ENCODE measurements around the gene KCNH8.

KCNH8 gene

GRCh38 chr3:19165654-19166053 lies 17.3 kb downstream of the KCNH8 start:
- DNase-seq (ENCODE audit: extremely low spot score): no peak
- CTCF ChIA-PET: interaction anchor here (1.0 to 1.7 kb wide), 3 partner anchors 9 to 18 kb away, joined by 3 read pairs; no protein-coding TSS in a partner anchor
- no peak for TF ChIP-seq CTCF (IDR thresholded peaks at IDR 0.05; ENCODE audit: control extremely low read depth, extremely low read depth, low read depth, missing control alignments)
- POLR2A ChIA-PET: no interaction called here

DNA sequence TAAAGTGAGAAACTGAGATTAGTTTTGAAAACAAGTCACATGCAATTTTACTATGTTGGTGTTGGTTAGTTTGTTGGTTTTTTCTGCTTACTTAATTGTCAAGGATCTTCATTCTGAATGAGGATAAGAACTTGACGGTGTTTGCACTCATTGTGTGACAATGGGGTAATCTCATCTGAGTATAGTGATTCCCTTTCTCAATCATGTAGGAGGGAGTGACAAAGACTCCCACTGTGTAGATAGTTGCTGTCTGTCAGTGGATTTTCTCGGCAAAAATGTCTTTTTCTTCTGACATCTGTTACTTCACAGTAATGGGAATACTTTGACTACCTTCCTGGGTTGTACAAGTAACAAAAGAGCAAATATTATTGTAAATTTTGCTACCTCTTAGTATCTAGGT lies 23.5 kb downstream of the KCNH8 start:
- CTCF ChIA-PET: no interaction called here
- POLR2A ChIA-PET: no interaction called here
- no peak for TF ChIP-seq CTCF (IDR thresholded peaks at IDR 0.05; ENCODE audit: control extremely low read depth, extremely low read depth, low read depth, missing control alignments)
- no peak for DNase-seq (ENCODE audit: extremely low spot score)

GRCh38 chr3:19173945-19174344 lies 25.6 kb downstream of the KCNH8 start:
- ChIA-PET POLR2A (no interaction called here), CTCF (no interaction called here)
- DNase-seq (ENCODE audit: extremely low spot score): no peak
- TF ChIP-seq CTCF (IDR thresholded peaks at IDR 0.05; ENCODE audit: control extremely low read depth, extremely low read depth, low read depth, missing control alignments): no peak

DNA sequence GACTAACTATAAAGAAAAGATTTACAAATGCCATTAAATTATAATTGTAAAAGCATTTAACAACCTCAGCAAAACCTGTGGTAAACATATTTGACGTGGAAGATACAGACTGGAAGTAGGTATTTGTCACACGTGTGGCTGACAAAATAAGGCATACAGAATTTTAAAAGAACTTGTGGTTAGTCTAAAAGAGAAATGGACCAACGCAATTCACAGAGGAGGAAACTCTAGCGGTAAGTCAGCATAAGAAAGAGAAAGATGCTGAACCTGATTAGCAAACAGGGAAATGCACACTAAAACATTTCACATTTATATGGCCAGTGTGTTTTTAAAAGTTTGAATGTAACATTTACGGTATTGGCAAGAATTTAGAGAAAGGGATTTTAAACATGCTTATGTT lies 35.3 kb downstream of the KCNH8 start:
- POLR2A ChIA-PET: no interaction called here
- CTCF ChIA-PET: no interaction called here
- no peak for TF ChIP-seq CTCF (IDR thresholded peaks at IDR 0.05; ENCODE audit: control extremely low read depth, extremely low read depth, low read depth, missing control alignments)
- no peak for DNase-seq (ENCODE audit: extremely low spot score)

- CTCF ChIA-PET: interaction anchor here (1.4 to 1.9 kb wide), 2 partner anchors 11 to 12 kb away, joined by 5 read pairs; no protein-coding TSS in a partner anchor
- POLR2A ChIA-PET: no interaction called here
- no peak for DNase-seq (ENCODE audit: extremely low spot score)
- no peak for TF ChIP-seq CTCF (IDR thresholded peaks at IDR 0.05; ENCODE audit: control extremely low read depth, extremely low read depth, low read depth, missing control alignments)
These were observed 41.8 kb downstream of the KCNH8 start for GRCh38 chr3:19190126-19190525.

GRCh38 chr3:19190602-19191001 lies 42.3 kb downstream of the KCNH8 start:
- ChIA-PET CTCF (interaction anchor here (1.4 to 1.9 kb wide), 2 partner anchors 10 to 12 kb away, joined by 5 read pairs; no protein-coding TSS in a partner anchor), POLR2A (no interaction called here)
- no peak for TF ChIP-seq CTCF (IDR thresholded peaks at IDR 0.05; ENCODE audit: control extremely low read depth, extremely low read depth, low read depth, missing control alignments)
- no peak for DNase-seq (ENCODE audit: extremely low spot score)

DNA sequence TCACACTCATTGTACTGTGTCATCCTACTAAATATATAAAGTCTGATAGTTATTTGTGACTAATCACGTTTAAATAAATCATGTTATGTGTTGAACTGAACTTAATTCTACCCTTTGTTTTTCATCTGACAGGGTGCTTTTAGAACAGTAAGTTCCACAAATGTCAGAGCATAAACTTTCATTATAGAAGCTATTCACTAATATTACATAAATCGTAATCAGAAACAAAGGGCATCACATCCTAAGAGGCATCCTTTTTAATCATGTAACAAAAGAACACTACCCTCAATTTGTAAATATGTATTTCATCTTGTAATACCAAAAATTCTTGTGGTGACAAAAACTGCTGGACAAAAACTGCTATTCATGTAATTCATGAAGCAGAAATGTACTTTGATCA lies 50.8 kb downstream of the KCNH8 start:
- ChIA-PET CTCF (no interaction called here), POLR2A (no interaction called here)
- no peak for TF ChIP-seq CTCF (IDR thresholded peaks at IDR 0.05; ENCODE audit: control extremely low read depth, extremely low read depth, low read depth, missing control alignments)
- no peak for DNase-seq (ENCODE audit: extremely low spot score)

Data from GM10248 (cell line).